ENCODE results near the gene KSR1. TPM values are rescaled to one million over a fixed set of nuclear protein-coding genes. Genes with fewer than 3 reads are reported as not detected.
"Not testable (repeated sequence)": the region's sequence is repeated elsewhere in the genome, so short reads cannot be mapped to it uniquely, and the experiment has no call there.

KSR1 gene
- total RNA-seq, 1 experiment from 2014 or later, result 19.1 TPM

- intact Hi-C loops (cut with micrococcal nuclease; ENCODE audit: unreplicated experiment), result no loop called here
- no peaks in the 10 kb centered on the region for H3K9me2 ChIP-seq (ENCODE audit: insufficient read depth)
- CTCF ChIA-PET, result no interaction called here
- H3K27me3 ChIP-seq (ENCODE audit: insufficient read depth, low read depth), result peaks cover 40% of the 10 kb centered on the region
- no peaks in the 10 kb centered on the region for H3K9me3 ChIP-seq (ENCODE audit: insufficient read depth, low read depth)
- POLR2A ChIA-PET (ENCODE audit: unreplicated experiment), result no interaction called here
- H3K4me3 ChIP-seq, result no peak overlapping the region
- no peaks in the 10 kb centered on the region for H3F3A ChIP-seq (ENCODE audit: insufficient read depth, low read depth)
- H3K79me2 ChIP-seq (ENCODE audit: low read depth), result no peaks in the 10 kb centered on the region
- H4K20me1 ChIP-seq (ENCODE audit: insufficient read depth), result no peaks in the 10 kb centered on the region
- no TSS peak for BruUV-seq (replicated peaks)
- H2AFZ ChIP-seq, result no peak overlapping the region
- TF ChIP-seq CTCF (conservative IDR thresholded peaks at IDR 0.05) (no peak), EZH2 (IDR thresholded peaks at IDR 0.05; ENCODE audit: low read depth) (no peak)
- DNase-seq, result no peak
- H3K4me2 ChIP-seq, result no peak overlapping the region
- no peaks in the 10 kb centered on the region for H3K36me3 ChIP-seq (ENCODE audit: low read depth)
- H3K4me1 ChIP-seq (replicated peaks; ENCODE audit: insufficient read depth), result no peaks in the 10 kb centered on the region
- H3K27ac ChIP-seq, result no peak overlapping the region
Observed at GRCh38 chr17:27671591-27671910, 215.3 kb downstream of the KSR1 start.

DNA sequence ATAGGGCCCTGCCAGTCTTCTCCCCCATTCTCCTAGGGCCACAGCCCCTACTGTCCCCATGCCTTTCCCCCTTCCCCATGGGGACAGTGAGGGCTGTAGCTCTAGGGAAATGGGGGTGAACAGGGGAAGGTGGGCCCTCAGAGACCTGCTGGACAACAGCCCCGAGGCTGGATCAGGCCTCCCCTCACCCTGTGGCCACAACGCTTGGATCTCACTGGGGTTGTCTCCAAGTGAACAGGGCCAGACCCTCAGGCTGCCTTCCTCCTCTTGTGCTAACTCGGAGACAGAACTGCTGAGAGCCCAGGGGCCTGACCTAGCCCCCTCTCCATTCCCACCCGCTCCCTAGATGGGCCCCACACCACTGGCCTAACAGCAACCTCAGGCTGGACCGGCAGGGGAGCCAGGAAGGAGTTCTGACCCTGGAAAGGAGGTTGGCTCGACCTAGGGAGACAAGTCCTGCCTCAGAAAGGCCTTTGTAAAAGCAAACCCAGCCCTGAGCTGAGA is 215.8 kb downstream of the KSR1 start:
- H3K4me2 ChIP-seq; CTCF ChIA-PET; H3K79me2 ChIP-seq (ENCODE audit: low read depth); H3K4me3 ChIP-seq; BruUV-seq (replicated peaks); H3K36me3 ChIP-seq (ENCODE audit: low read depth); H2AFZ ChIP-seq; H3K27ac ChIP-seq; H3K4me1 ChIP-seq (replicated peaks; ENCODE audit: insufficient read depth); DNase-seq; H4K20me1 ChIP-seq (ENCODE audit: insufficient read depth); H3F3A ChIP-seq (ENCODE audit: insufficient read depth, low read depth); POLR2A ChIA-PET (ENCODE audit: unreplicated experiment); H3K9me3 ChIP-seq (ENCODE audit: insufficient read depth, low read depth); intact Hi-C loops (cut with micrococcal nuclease; ENCODE audit: unreplicated experiment); H3K9me2 ChIP-seq (ENCODE audit: insufficient read depth): not testable (repeated sequence)
- H3K27me3 ChIP-seq (ENCODE audit: insufficient read depth, low read depth), result peaks cover 40% of the 10 kb centered on the region

GRCh38 chr17:27674335-27674734 is 218.1 kb downstream of the KSR1 start:
- Histone ChIP-seq H4K20me1 (ENCODE audit: insufficient read depth) (no peaks in the 10 kb centered on the region), H3K27me3 (ENCODE audit: insufficient read depth, low read depth) (peaks cover 42% of the 10 kb centered on the region), H3K4me2 (no peak overlapping the region), H3K4me3 (no peak overlapping the region), H3K36me3 (ENCODE audit: low read depth) (no peaks in the 10 kb centered on the region), H3F3A (ENCODE audit: insufficient read depth, low read depth) (no peaks in the 10 kb centered on the region), H3K79me2 (ENCODE audit: low read depth) (no peaks in the 10 kb centered on the region), H3K4me1 (replicated peaks; ENCODE audit: insufficient read depth) (no peaks in the 10 kb centered on the region), H2AFZ (no peak overlapping the region), H3K27ac (no peak overlapping the region), H3K9me3 (ENCODE audit: insufficient read depth, low read depth) (no peaks in the 10 kb centered on the region), H3K9me2 (ENCODE audit: insufficient read depth) (no peaks in the 10 kb centered on the region)
- ChIA-PET CTCF (no interaction called here), POLR2A (ENCODE audit: unreplicated experiment) (no interaction called here)
- DNase-seq, result no peak
- intact Hi-C loops (cut with micrococcal nuclease; ENCODE audit: unreplicated experiment), result no loop called here
- no TSS peak for BruUV-seq (replicated peaks)
- TF ChIP-seq CTCF (conservative IDR thresholded peaks at IDR 0.05) (no peak), EZH2 (IDR thresholded peaks at IDR 0.05; ENCODE audit: low read depth) (no peak)

Other genes with a start within 250 kb of the KSR1 start
- gene WSB1, start 162.3 kb upstream of the KSR1 start, total RNA-seq (2021), result 66.2 and 101 TPM in 2 replicates
- 11.2 and 14.5 TPM in 2 replicates for gene LGALS9, start 174.7 kb downstream of the KSR1 start, total RNA-seq (2021)